ENCODE results near the gene SRRD.

The SRRD gene

DNA sequence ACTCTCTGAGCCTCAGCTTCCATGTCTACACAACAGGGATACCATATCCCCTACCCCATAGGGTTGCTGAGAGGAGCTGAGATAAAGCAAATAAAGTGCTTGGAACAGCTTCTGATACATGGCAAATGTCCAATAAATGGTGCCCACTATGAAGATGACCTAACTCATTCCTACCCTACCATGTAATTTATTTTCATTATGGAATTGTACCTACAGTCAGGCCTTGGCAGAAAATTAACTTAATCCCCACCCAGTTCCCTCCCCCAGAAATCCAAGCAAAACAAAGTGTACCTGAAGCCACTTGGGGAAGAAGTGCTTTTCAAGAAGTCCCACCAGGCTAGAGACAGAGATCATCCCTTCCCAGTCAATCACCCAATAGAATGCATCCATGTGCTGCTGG lies 10.8 kb downstream of the SRRD start:
- H3K9me3 ChIP-seq (ENCODE audit: insufficient read depth, low read length) = no peaks in the 10 kb centered on the region
- H3K9me2 ChIP-seq (replicated peaks; ENCODE audit: insufficient read depth, low read length) = no peaks in the 10 kb centered on the region
- no peak overlapping the region for H3K4me3 ChIP-seq (ENCODE audit: insufficient read depth, low read length, poor library complexity, severe bottlenecking)
- H3K79me2 ChIP-seq (ENCODE audit: insufficient read depth, low read length) = no peaks in the 10 kb centered on the region
- no peaks in the 10 kb centered on the region for H4K20me1 ChIP-seq (ENCODE audit: low read depth, low read length)
- no peaks in the 10 kb centered on the region; the same call in 1 of the 2 replicates for H3F3A ChIP-seq (ENCODE audit: insufficient read depth)
- H2AFZ ChIP-seq (ENCODE audit: low read depth, low read length, severe bottlenecking) = no peak overlapping the region
- H3K4me2 ChIP-seq (ENCODE audit: low read depth, low read length, poor library complexity, severe bottlenecking) = no peak overlapping the region
- no peak overlapping the region for H3K27ac ChIP-seq (ENCODE audit: low read depth, low read length)
- TF ChIP-seq, protein P1, sequence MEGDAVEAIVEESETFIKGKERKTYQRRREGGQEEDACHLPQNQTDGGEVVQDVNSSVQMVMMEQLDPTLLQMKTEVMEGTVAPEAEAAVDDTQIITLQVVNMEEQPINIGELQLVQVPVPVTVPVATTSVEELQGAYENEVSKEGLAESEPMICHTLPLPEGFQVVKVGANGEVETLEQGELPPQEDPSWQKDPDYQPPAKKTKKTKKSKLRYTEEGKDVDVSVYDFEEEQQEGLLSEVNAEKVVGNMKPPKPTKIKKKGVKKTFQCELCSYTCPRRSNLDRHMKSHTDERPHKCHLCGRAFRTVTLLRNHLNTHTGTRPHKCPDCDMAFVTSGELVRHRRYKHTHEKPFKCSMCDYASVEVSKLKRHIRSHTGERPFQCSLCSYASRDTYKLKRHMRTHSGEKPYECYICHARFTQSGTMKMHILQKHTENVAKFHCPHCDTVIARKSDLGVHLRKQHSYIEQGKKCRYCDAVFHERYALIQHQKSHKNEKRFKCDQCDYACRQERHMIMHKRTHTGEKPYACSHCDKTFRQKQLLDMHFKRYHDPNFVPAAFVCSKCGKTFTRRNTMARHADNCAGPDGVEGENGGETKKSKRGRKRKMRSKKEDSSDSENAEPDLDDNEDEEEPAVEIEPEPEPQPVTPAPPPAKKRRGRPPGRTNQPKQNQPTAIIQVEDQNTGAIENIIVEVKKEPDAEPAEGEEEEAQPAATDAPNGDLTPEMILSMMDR (IDR thresholded peaks at IDR 0.05; ENCODE audit: insufficient read depth, low read length, poor library complexity, severe bottlenecking) = no peak
- TF ChIP-seq EZH2phosphoT487 (conservative IDR thresholded peaks at IDR 0.05; ENCODE audit: low read length) = no peak
- no peak overlapping the region for H3K9ac ChIP-seq (ENCODE audit: low read length)
- H3K27me3 ChIP-seq (ENCODE audit: low read length) = no peaks in the 10 kb centered on the region
- peaks cover 26% of the 10 kb centered on the region; the same call in 1 of the 2 replicates for H3K36me3 ChIP-seq (ENCODE audit: low read length)

DNA sequence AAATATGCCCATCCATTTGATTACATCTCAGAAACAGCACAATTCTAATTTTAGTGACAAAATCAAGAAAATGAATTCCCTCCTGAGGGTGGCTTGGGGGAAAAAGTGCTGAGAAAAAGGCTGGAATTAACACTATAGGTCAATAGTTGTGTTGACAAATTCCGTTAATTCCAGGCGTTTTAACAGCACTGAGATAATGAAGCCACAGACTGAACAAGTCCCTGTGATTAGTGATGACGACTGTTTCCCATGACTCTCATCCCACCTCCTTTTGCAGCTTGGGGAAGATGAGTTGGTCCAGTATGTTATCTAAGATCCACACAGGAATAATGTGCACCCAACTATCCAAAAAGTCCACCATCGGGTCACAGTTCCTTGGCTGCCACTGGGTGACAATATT lies 12.8 kb downstream of the SRRD start:
- Histone ChIP-seq H3K79me2 (ENCODE audit: insufficient read depth, low read length) (no peaks in the 10 kb centered on the region), H3K36me3 (ENCODE audit: low read length) (peaks cover 24% of the 10 kb centered on the region), H3F3A (ENCODE audit: insufficient read depth) (no peaks in the 10 kb centered on the region; the same call in 1 of the 2 replicates), H3K9me2 (replicated peaks; ENCODE audit: insufficient read depth, low read length) (no peaks in the 10 kb centered on the region), H3K9me3 (ENCODE audit: insufficient read depth, low read length) (no peaks in the 10 kb centered on the region), H3K4me2 (ENCODE audit: low read depth, low read length, poor library complexity, severe bottlenecking) (no peak overlapping the region), H3K9ac (ENCODE audit: low read length) (no peak overlapping the region), H4K20me1 (ENCODE audit: low read depth, low read length) (no peaks in the 10 kb centered on the region), H3K4me3 (ENCODE audit: insufficient read depth, low read length, poor library complexity, severe bottlenecking) (no peak overlapping the region), H3K27me3 (ENCODE audit: low read length) (no peaks in the 10 kb centered on the region), H3K27ac (ENCODE audit: low read depth, low read length) (no peak overlapping the region), H2AFZ (ENCODE audit: low read depth, low read length, severe bottlenecking) (no peak overlapping the region)
- no peak for TF ChIP-seq EZH2phosphoT487 (conservative IDR thresholded peaks at IDR 0.05; ENCODE audit: low read length)
- TF ChIP-seq, protein P1 (IDR thresholded peaks at IDR 0.05; ENCODE audit: insufficient read depth, low read length, poor library complexity, severe bottlenecking) = no peak

DNA sequence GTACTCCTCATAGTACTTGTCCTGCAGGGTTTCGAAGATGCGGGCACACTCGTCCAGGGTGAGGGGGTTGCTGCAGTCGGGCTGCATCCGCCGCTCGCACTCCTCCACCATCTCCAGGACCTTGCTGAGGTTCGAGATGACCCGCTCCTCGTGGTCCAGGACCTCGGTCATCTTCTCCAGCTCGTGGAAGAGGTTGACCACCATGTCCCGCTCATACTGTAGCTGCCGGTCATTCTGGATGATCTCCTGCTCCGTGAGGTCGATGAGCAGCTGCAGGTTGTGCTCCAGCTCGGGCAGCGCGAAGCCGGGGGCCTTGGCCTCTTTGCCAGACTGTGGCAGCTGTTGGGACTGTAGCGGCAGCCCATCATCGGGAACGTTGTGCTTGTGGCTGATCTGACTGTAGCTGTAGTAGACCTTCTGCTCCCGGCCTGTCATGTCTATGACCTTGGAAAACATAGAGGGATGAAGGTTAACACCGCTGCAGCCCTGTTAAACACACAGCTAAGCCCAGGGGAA lies 15.6 kb downstream of the SRRD start:
- Histone ChIP-seq H3K9ac (ENCODE audit: low read length) (no peak overlapping the region), H3K9me2 (replicated peaks; ENCODE audit: insufficient read depth, low read length) (no peaks in the 10 kb centered on the region), H3F3A (ENCODE audit: insufficient read depth) (peaks cover 3% of the 10 kb centered on the region; the same call in 1 of the 2 replicates), H3K36me3 (ENCODE audit: low read length) (peaks cover 41% of the 10 kb centered on the region), H3K27me3 (ENCODE audit: low read length) (no peaks in the 10 kb centered on the region), H3K27ac (ENCODE audit: low read depth, low read length) (no peak overlapping the region), H2AFZ (ENCODE audit: low read depth, low read length, severe bottlenecking) (no peak overlapping the region), H3K4me2 (ENCODE audit: low read depth, low read length, poor library complexity, severe bottlenecking) (no peak overlapping the region), H3K79me2 (ENCODE audit: insufficient read depth, low read length) (no peaks in the 10 kb centered on the region), H4K20me1 (ENCODE audit: low read depth, low read length) (no peaks in the 10 kb centered on the region), H3K9me3 (ENCODE audit: insufficient read depth, low read length) (no peaks in the 10 kb centered on the region), H3K4me3 (ENCODE audit: insufficient read depth, low read length, poor library complexity, severe bottlenecking) (no peak overlapping the region)
- no peak for TF ChIP-seq EZH2phosphoT487 (conservative IDR thresholded peaks at IDR 0.05; ENCODE audit: low read length)
- TF ChIP-seq, protein P1 (IDR thresholded peaks at IDR 0.05; ENCODE audit: insufficient read depth, low read length, poor library complexity, severe bottlenecking) = no peak

Measured in SU-DHL-6 (cell line).